ENCODE results near the gene RNGTT. TPM values are rescaled to one million over a fixed set of nuclear protein-coding genes. Genes with fewer than 3 reads are reported as not detected.

Gene RNGTT
- total RNA-seq, 1 donor from 2014 or later: 11.4 TPM

GRCh38 chr6:88825856-88826255, 137.6 kb downstream of the RNGTT start:
- no peak for ATAC-seq
- no peaks in the 10 kb centered on the region for H3K27me3 ChIP-seq (ENCODE audit: low read depth)
- DNase-seq: no peak
- no peaks in the 10 kb centered on the region for H3K4me1 ChIP-seq
- no peaks in the 10 kb centered on the region for H3K36me3 ChIP-seq
- intact Hi-C loops (cut with DNase I): no loop called here
- H3K27ac ChIP-seq: no peak overlapping the region
- no peak for TF ChIP-seq CTCF (IDR thresholded peaks at IDR 0.05)
- peaks cover 2% of the 10 kb centered on the region for H3K9me3 ChIP-seq
- no peak overlapping the region for H3K4me3 ChIP-seq

GRCh38 chr6:88823998-88824397, 139.4 kb downstream of the RNGTT start:
- Histone ChIP-seq H3K27ac (no peak overlapping the region), H3K9me3 (no peaks in the 10 kb centered on the region), H3K27me3 (ENCODE audit: low read depth) (no peaks in the 10 kb centered on the region), H3K4me3 (no peak overlapping the region), H3K36me3 (no peaks in the 10 kb centered on the region), H3K4me1 (no peaks in the 10 kb centered on the region)
- no peak for ATAC-seq
- intact Hi-C loops (cut with DNase I): no loop called here
- no peak for DNase-seq
- TF ChIP-seq CTCF (IDR thresholded peaks at IDR 0.05): no peak

GRCh38 chr6:88815491-88815890, 147.9 kb downstream of the RNGTT start:
- Histone ChIP-seq H3K4me3 (no peak overlapping the region), H3K27ac (no peak overlapping the region), H3K36me3 (no peaks in the 10 kb centered on the region), H3K9me3 (no peaks in the 10 kb centered on the region), H3K27me3 (ENCODE audit: low read depth) (no peaks in the 10 kb centered on the region), H3K4me1 (peaks cover 4% of the 10 kb centered on the region)
- TF ChIP-seq CTCF (IDR thresholded peaks at IDR 0.05): no peak
- intact Hi-C loops (cut with DNase I): no loop called here
- ATAC-seq (no peak), DNase-seq (no peak)

GRCh38 chr6:88814909-88815308, 148.5 kb downstream of the RNGTT start:
- TF ChIP-seq CTCF (IDR thresholded peaks at IDR 0.05): no peak
- Histone ChIP-seq H3K4me1 (peaks cover 4% of the 10 kb centered on the region), H3K27me3 (ENCODE audit: low read depth) (no peaks in the 10 kb centered on the region), H3K9me3 (no peaks in the 10 kb centered on the region), H3K4me3 (no peak overlapping the region), H3K27ac (no peak overlapping the region), H3K36me3 (no peaks in the 10 kb centered on the region)
- intact Hi-C loops (cut with DNase I): no loop called here
- DNase-seq (no peak), ATAC-seq (no peak)

- Histone ChIP-seq H3K9me3 (no peaks in the 10 kb centered on the region), H3K4me3 (no peak overlapping the region), H3K27ac (no peak overlapping the region), H3K4me1 (peaks cover 4% of the 10 kb centered on the region), H3K36me3 (no peaks in the 10 kb centered on the region), H3K27me3 (ENCODE audit: low read depth) (no peaks in the 10 kb centered on the region)
- intact Hi-C loops (cut with DNase I): no loop called here
- no peak for TF ChIP-seq CTCF (IDR thresholded peaks at IDR 0.05)
- DNase-seq: no peak
- no peak for ATAC-seq
These were observed 150.4 kb downstream of the RNGTT start for GRCh38 chr6:88813045-88813444.

GRCh38 chr6:88810701-88811100, 152.7 kb downstream of the RNGTT start:
- no peak overlapping the region for H3K27ac ChIP-seq
- H3K9me3 ChIP-seq: peaks cover 10% of the 10 kb centered on the region
- intact Hi-C loops (cut with DNase I): no loop called here
- no peak for ATAC-seq
- DNase-seq: no peak
- H3K36me3 ChIP-seq: no peaks in the 10 kb centered on the region
- peaks cover 4% of the 10 kb centered on the region for H3K4me1 ChIP-seq
- H3K4me3 ChIP-seq: no peak overlapping the region
- H3K27me3 ChIP-seq (ENCODE audit: low read depth): no peaks in the 10 kb centered on the region
- no peak for TF ChIP-seq CTCF (IDR thresholded peaks at IDR 0.05)
